Measurements from ENCODE around the gene DPEP2NB.
"Not testable (repeated sequence)": the region's sequence is repeated elsewhere in the genome, so short reads cannot be mapped to it uniquely, and the experiment has no call there.

The DPEP2NB gene

GRCh38 chr16:68013440-68013839, 2.3 kb downstream of the DPEP2NB start:
- Histone ChIP-seq H3K4me3 (ENCODE audit: insufficient read depth, low read length, poor library complexity, severe bottlenecking) (no peak overlapping the region), H3K79me2 (ENCODE audit: insufficient read depth, low read length) (no peaks in the 10 kb centered on the region), H3K36me3 (ENCODE audit: low read length) (no peaks in the 10 kb centered on the region), H3K9me3 (ENCODE audit: insufficient read depth, low read length) (no peaks in the 10 kb centered on the region), H2AFZ (ENCODE audit: low read depth, low read length, severe bottlenecking) (no peak overlapping the region), H3K9ac (ENCODE audit: low read length) (no peak overlapping the region), H3K27ac (ENCODE audit: low read depth, low read length) (no peak overlapping the region), H3K27me3 (ENCODE audit: low read length) (no peaks in the 10 kb centered on the region), H3K9me2 (replicated peaks; ENCODE audit: insufficient read depth, low read length) (no peaks in the 10 kb centered on the region), H4K20me1 (ENCODE audit: low read depth, low read length) (no peaks in the 10 kb centered on the region), H3K4me2 (ENCODE audit: low read depth, low read length, poor library complexity, severe bottlenecking) (no peak overlapping the region), H3F3A (ENCODE audit: insufficient read depth) (no peaks in the 10 kb centered on the region)
- TF ChIP-seq EZH2phosphoT487 (conservative IDR thresholded peaks at IDR 0.05; ENCODE audit: low read length), result no peak
- TF ChIP-seq CTCF (IDR thresholded peaks at IDR 0.05; ENCODE audit: insufficient read depth, low read length, poor library complexity, severe bottlenecking), result no peak

- H3K79me2 ChIP-seq (ENCODE audit: insufficient read depth, low read length); H3K4me2 ChIP-seq (ENCODE audit: low read depth, low read length, poor library complexity, severe bottlenecking); H3K36me3 ChIP-seq (ENCODE audit: low read length); H3K27ac ChIP-seq (ENCODE audit: low read depth, low read length); H3K4me3 ChIP-seq (ENCODE audit: insufficient read depth, low read length, poor library complexity, severe bottlenecking); H3K27me3 ChIP-seq (ENCODE audit: low read length); H3K9ac ChIP-seq (ENCODE audit: low read length); H3K9me2 ChIP-seq (replicated peaks; ENCODE audit: insufficient read depth, low read length); H2AFZ ChIP-seq (ENCODE audit: low read depth, low read length, severe bottlenecking); H3K9me3 ChIP-seq (ENCODE audit: insufficient read depth, low read length); H3F3A ChIP-seq (ENCODE audit: insufficient read depth); H4K20me1 ChIP-seq (ENCODE audit: low read depth, low read length): not testable (repeated sequence)
Observed at GRCh38 chr16:68009872-68010271, 5.8 kb downstream of the DPEP2NB start.

GRCh38 chr16:68009157-68009735, 6.5 kb downstream of the DPEP2NB start:
- Histone ChIP-seq H3K27me3 (ENCODE audit: low read length) (no peaks in the 10 kb centered on the region), H4K20me1 (ENCODE audit: low read depth, low read length) (no peaks in the 10 kb centered on the region), H3K9me2 (replicated peaks; ENCODE audit: insufficient read depth, low read length) (no peaks in the 10 kb centered on the region), H3F3A (ENCODE audit: insufficient read depth) (no peaks in the 10 kb centered on the region), H3K4me2 (ENCODE audit: low read depth, low read length, poor library complexity, severe bottlenecking) (no peak overlapping the region), H3K36me3 (ENCODE audit: low read length) (no peaks in the 10 kb centered on the region), H3K27ac (ENCODE audit: low read depth, low read length) (no peak overlapping the region), H3K9me3 (ENCODE audit: insufficient read depth, low read length) (no peaks in the 10 kb centered on the region), H3K79me2 (ENCODE audit: insufficient read depth, low read length) (no peaks in the 10 kb centered on the region), H2AFZ (ENCODE audit: low read depth, low read length, severe bottlenecking) (no peak overlapping the region), H3K9ac (ENCODE audit: low read length) (no peak overlapping the region), H3K4me3 (ENCODE audit: insufficient read depth, low read length, poor library complexity, severe bottlenecking) (no peak overlapping the region)
- TF ChIP-seq EZH2phosphoT487 (conservative IDR thresholded peaks at IDR 0.05; ENCODE audit: low read length) (no peak), CTCF (IDR thresholded peaks at IDR 0.05; ENCODE audit: insufficient read depth, low read length, poor library complexity, severe bottlenecking) (no peak)

GRCh38 chr16:68005786-68006286, 9.9 kb downstream of the DPEP2NB start:
- Histone ChIP-seq H3K4me2 (ENCODE audit: low read depth, low read length, poor library complexity, severe bottlenecking) (no peak overlapping the region), H3K9ac (ENCODE audit: low read length) (no peak overlapping the region), H3K27ac (ENCODE audit: low read depth, low read length) (no peak overlapping the region; the same call in 1 of the 2 replicates), H3K4me3 (ENCODE audit: insufficient read depth, low read length, poor library complexity, severe bottlenecking) (no peak overlapping the region), H3K79me2 (ENCODE audit: insufficient read depth, low read length) (no peaks in the 10 kb centered on the region), H3K27me3 (ENCODE audit: low read length) (no peaks in the 10 kb centered on the region), H2AFZ (ENCODE audit: low read depth, low read length, severe bottlenecking) (peak overlapping the region; percentile 71), H4K20me1 (ENCODE audit: low read depth, low read length) (no peaks in the 10 kb centered on the region), H3K9me2 (replicated peaks; ENCODE audit: insufficient read depth, low read length) (no peaks in the 10 kb centered on the region), H3K36me3 (ENCODE audit: low read length) (no peaks in the 10 kb centered on the region), H3F3A (ENCODE audit: insufficient read depth) (no peaks in the 10 kb centered on the region), H3K9me3 (ENCODE audit: insufficient read depth, low read length) (no peaks in the 10 kb centered on the region)
- no peak for TF ChIP-seq CTCF (IDR thresholded peaks at IDR 0.05; ENCODE audit: insufficient read depth, low read length, poor library complexity, severe bottlenecking)
- no peak for TF ChIP-seq EZH2phosphoT487 (conservative IDR thresholded peaks at IDR 0.05; ENCODE audit: low read length)

Measured in SU-DHL-6 (cell line).